Stimulated activated CD4-positive, alpha-beta T cell treated with anti-CD3 and anti-CD28 coated beads, Interleukin-1b, Interleukin-23, amount 100 ng/mL, for 1 hour (primary cell): Measurements from ENCODE around the gene ELMO1.
A peak's percentile ranks its signal among the peaks of the same experiment; 100 is the strongest.

Experiments used
- DNase-seq, 2 donors: peaks; one replicate each; pipeline ENCODE4 v3.0.0-alpha.2; 2020; ENCODE audit warnings: low read depth in 2 of 2

Gene ELMO1

DNA sequence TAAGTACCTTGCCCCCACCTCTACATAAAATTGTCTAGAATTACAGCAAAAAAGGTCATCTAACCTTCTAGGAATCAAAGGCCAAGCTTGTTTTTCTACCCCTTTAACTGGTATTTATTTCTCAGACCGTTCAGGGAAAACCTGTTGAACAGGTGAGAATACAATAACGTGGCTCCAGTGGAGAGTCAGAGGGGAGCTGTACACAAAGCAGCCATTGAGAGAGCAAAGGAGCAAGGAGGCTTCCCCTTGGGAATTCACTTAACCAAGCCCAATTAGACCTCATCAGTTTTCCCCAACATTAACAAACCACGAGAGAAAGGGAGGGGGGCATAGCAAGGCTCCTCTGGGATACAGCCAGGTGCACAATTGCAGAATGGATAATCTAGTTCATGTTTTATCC lies 101.9 kb downstream of the ELMO1 start:
- DNase-seq = no peak

DNA sequence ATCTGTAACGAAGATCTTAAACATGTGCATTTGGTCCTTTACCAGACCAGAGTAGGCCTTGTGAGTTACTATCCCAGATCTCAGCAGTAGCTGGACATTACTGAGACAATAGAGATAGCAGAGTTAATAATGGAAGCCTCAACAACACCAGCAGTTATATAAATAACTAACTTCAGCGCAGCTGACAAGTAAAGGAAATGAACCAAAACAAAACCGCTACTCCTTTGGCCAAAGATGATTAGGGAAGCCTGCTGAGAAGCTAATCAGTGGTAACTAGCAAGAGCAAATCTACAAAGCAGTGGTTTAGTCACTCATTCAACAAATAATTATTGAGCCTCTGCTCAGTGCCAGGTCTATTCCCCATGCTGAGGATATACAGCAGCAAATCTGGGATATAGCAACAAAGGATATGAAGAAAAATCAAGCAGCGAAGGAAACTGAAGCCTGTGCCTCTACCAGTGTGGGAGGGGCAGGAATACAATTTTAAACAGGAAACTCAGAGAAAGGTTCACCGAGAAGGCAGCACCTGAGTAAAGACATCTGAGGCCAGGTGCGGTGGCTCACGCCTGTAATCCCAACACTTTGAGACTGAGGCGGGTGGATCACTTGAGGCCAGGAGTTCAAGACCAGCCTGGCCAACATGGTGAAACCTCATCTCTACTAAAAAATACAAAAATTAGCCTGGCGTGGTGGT lies 103.6 kb downstream of the ELMO1 start:
- DNase-seq = no peak

DNA sequence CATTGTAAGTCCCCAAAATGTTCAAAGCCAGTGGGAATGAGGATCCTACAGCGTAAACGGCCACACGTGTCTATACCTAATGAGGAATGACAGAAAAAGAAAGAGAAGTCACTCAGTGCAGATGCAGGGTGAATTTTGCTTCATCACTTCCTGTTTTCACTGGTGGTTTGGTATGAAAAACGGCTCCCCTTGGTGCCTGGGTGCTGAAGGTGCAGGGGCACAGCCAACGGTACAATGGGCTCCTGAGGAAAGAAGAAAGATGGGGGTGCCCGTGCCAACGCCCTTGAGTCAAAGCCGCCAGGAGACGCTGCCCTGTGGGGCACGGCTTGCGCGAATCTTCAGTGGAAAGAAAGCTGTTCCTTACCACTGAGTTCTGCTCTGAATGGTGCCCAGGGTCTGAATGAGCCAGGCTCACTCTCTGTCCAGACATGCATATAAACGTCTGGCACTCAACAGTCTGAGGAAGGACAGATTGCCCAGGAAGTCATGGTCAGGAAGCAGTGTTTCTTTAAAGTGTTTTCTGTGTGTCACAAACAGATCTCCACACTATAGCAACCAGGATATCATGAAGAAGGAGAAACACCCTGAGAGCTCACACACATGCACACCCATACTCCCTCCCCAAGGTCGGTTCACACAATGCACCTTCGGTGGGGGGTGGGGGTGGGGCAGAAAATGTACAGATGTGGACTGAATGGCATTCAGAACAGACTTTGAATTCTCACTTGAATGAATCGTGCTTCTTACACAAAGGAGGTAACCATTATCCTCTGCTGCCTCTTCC lies 105.8 kb downstream of the ELMO1 start:
- peak; percentile 32 to 52 for DNase-seq

DNA sequence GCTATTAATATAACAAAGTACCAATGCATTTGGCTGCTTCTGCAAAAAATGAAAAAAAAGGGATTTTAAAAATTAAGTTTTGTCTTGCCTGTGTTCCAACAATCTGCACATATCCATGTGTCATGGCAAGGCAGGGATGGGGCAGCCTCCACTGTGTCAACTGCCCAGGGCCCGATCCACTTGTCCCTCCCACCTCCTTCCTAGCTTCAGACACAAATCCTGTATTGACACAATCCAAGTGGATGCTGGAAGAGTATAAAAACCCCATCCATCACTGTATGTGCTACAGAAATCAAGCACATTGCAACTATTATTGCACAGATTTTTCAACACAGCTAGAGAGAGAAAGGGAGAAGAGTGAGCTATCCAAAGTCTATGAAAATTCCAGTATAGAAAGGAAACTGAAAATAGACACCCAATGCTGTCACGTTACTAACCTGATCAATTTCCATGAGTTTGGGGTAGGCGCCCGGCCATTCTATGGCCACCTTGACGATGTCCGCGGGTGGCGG lies 106.4 kb downstream of the ELMO1 start:
- DNase-seq = no peak

DNA sequence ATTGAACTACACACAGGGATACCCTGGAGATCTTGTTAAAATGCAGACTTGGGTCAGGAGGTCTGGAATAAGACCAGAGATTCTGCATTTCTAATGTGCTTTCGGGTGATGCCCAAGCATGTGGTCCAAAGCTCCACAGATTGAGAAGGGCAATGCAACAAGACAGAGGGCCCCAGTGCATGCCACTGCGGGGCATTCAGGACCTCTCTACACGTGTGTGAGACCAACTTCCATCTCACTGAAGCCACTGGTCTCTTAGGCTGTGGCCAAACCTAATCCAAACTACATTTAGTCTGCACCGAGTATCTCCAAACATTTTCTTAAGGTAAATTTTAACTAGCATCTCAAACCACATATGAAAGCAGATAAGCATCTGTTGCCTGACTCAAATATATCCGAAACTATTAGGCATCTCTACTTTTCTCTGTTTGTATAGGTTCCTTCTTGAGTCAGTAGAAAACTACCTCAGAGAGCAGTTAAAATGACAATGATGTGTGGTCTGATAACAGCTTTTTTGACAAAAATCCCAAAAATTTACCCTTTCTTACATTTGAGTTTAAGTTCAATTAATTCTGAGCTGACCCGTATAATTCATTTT lies 107.5 kb downstream of the ELMO1 start:
- DNase-seq = no peak

DNA sequence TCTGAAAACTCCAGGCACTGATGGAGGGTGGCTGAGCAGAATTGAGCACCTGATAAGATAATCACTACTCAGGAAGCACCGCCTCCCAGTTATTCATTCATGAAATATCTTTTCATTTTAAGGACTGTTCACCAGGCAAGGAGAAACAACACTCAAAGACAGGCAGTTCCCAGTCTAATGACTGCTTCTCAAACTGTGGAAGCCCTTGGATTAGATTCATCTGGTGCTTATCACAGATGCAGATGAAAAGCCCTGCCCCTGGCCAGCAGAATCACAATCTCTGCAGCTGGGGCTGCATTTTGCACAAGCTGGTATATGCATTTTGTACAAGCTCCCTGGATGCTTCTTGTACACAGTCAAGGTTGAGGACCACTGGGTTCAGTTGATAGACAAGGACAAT lies 109.7 kb downstream of the ELMO1 start:
- no peak for DNase-seq

DNA sequence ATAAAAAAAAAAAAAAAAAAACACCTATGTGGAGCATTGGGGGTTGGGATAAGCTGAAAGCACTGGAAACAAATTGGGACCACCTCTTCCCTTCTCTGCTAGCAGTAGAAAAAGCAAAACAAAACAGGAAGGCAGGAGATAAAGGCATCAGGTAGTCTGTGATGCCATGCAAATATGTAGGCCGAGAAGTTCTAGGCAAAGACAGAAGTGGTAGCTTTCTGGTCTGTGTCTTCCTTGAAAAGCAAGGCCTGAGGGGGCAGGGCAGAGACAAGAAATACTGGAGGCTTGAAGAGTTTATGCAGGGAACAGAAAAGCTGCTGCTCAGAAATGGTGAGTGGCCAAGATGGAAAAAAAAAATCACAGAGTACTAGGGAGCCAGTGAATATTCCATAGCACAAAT lies 111.1 kb downstream of the ELMO1 start:
- no peak for DNase-seq

DNA sequence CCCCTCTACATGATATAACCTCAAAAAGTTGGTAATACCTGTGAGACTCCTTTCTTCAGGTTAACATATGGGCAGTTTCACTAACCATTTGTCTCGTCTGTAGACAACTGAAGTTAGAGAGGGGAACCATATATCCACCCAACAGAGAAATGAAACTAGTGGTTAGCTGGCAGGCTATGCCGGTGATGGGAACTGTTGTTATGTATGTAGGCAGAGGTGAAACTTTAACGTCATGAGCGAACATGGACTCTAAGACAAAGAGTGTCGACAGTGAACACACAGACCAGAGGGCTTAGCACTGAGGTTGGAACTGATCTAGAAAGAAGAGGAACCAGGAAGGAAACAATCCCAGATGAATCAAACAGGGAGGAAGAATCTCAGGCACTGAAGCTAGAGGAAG lies 112.4 kb downstream of the ELMO1 start:
- DNase-seq = no peak

DNA sequence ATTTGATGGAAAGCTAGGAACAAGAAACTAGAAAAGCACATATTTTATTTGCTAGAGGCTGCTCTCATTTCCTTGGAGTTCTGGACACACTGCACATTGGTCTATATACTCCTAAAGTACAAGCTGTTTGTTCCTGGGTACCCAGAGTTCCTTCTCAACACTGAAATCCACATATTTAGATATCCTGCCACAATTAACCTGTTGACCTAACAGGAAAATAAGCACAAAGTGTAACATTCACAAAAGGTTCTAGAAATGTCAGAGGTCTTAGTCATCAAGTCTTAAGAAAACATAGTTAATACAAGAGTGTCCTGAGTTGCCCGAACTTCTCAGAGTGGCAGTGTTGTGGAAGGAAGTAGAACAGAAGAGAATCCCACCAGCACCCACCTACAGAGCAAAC lies 115.6 kb downstream of the ELMO1 start:
- no peak for DNase-seq

DNA sequence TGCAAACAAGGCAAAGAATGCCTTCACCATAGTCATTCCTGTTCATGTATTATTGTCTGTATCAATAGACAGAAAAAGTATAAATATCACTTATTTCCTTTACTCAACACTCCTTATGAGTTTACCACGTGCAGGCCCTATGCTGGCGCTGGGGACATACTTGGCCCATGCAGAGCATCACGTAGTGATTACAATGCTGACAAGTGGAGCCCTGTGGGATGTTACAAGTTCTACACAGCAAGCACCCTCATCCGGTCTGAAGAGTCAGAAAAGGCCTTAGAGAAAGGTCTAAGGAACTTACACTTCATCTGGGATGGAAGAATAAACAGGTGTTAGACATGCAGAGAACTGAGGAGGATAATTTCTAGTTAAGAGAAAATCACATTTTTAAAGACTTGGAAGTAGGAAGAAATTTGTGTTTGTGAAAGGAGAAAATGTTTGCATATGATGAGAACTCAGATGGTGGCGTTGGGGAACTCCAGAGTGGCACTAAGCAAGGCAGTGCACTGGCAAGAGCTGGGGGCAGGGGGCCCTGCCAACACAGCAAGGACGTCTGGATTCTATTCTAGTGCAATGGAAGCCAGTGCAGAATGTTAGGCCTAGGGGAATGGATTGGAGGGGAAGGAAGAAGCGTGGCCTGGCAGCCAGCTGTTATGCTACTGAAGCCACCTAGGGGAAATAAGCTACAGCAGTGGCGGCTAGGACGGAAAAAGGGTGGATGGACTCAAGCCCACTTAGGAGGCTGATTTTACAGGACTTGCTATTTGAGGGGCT lies 116.2 kb downstream of the ELMO1 start:
- no peak for DNase-seq

DNA sequence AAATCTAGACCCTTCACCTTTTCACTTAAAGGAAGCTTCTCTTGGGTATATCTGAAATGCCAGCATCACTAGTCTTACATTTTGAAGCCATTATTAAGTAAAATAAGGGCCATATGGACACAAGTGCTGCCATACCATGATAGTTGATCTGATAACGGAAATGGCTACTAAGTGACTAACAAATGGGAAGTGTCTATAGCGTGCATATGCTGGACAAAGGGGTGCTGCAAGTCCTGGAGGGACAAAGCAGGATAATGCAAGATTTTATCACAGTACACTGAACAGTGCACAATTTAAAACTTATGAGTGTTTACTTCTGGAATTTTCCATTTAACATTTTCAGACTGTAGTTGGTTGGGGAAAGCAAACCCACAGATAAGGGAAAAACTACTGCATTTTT lies 117.9 kb downstream of the ELMO1 start:
- no peak for DNase-seq

DNA sequence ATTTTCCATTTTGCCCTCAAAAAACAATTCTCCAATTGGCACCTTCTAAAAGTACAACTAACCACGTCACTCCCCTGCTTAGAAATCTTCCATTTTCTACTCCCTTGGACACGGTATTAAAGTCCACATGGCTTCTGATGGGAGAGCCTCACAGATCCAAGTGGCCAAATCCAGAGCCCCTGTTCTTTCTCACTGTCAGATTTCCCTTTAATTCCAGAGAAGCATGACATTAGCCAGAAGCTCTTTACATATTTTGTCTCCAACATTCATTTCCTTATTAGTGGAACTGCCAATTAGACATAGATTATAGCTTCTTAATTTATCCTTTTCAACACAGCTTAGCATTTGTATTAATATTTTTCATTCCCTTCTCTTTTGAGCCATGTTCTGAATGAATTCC lies 118.7 kb downstream of the ELMO1 start:
- DNase-seq = no peak

DNA sequence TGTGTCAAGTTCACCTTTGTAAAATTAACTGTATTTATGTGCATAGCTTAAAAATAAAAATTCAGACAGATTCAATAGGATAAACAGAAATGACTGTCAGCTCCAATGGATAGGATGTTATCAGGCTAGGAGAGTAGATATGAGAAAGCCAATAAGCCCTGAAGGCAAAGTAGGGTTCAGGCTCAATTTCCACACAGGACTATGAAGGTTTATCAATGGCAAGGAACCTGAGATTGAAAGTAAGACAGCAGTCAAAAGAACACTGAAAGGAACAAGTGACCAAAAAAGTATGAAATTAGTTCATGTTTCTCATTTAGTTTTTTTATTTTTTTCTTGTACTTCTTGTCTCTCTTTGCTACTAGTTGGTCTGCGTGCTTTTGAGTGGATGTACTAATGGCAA lies 121.4 kb downstream of the ELMO1 start:
- no peak for DNase-seq

DNA sequence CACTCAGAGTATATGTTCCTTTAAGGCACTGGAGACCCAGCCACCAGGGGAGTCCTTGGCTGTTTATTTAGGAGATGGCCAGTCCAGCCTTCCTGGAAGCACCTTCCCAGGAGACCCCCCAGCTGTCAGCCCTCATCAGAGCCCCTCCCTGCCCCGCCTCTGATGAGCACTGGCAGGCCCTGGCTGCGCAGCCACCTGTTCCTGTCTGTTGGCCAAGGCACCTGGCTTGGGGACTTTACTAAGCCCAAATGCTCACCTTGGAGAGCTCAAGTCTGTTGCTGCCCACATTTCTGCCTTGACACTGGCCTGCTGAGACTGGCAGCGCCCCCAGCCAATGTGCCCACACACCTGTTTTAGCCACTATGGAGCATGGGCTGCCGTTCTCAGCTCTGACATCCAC lies 124.7 kb downstream of the ELMO1 start:
- DNase-seq = no peak

DNA sequence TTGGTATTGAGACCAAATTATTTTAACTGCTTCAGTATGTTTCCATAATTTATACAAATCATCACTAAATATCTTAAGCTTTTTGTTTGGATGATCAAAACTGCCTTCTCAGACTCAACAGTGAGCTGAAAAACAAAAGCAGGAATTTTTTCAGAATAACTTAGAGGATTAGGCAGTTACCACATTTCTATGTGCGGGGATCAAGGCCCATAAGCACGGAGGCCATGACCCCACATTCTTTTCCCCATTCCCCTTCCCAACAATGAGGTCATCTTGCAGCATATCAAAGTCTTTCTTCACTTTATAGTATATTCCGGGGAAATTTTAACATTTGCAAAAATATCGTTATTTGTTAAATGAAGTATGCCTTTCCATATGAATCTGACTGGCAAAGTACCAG lies 125.8 kb downstream of the ELMO1 start:
- no peak for DNase-seq

DNA sequence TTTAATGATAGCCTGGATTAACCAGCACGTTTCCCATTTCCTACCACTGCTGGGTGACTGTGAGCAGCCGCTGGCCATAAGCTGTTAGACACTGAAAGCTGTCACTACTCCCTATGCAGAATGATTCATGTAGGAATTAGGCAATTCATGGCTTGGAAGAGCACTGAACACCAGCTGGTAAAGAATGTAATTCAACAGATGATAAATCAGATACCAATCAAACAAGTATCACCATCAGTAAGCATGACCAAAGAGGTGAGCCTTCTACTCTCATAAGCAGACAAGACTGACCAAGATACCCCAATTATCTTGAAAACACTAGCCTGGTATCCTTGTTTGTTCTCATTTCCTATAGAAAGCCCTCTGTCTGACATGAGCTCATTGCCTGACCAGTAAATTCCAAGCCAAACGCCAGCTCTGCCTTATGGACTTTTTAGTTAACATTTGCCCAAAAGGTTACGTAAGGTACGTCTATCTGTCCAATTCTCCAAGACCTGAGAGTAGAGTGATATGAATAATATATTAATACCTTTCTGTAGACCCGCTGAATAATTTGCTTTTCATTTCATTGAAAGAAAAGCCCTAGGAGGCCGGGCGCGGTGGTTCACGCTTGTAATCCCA lies 127.7 kb downstream of the ELMO1 start:
- no peak for DNase-seq

DNA sequence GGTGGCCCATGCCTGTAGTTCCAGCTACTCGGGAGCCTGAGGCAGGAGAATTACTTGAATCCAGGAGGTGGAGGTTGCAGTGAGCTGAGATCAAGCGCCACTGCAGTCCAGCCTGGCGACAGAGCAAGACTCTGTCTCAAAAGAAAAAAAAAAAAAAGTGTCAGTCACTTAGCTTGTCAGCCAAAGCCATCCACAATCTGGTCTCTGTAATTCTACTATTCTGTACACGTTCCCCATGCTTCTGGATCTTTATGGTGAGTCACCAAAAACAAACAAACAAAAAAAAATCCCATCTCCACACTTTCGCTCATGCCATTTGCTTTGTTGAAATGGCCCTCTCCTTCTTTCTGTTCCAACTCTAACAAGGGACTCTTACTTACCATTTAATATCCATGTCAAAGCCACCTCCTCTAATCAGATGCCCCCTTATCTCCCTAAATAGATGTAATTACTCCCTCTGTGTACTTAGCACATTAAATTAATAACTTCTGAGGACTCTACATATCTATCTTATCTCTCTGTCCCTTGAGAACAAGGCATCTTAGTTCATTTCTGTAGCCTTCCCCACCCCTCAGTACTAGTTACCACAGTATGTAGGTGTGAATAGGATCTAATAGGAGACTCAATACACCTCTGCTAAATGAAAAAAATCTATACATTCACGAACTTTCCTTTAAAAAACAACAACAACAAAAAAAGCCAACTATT lies 128.4 kb downstream of the ELMO1 start:
- no peak for DNase-seq

DNA sequence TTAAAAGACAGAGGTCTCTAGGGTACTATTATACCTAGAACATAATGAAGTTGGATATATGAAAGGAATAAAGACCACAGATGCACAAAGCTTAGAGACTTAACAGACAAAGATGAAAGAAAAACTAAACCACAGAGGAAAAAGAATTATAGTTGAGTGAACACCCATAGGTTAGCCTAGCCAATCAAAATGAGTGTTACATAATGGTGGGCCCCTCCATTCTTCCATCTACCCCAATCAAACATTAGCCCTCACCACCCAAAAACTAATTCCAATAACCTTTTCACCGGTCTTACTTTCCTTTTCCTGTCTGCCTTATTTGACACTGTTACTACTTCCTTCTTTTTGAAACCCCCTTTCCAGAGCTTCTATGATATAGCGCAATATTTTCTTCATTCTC lies 130.1 kb downstream of the ELMO1 start:
- DNase-seq = no peak

DNA sequence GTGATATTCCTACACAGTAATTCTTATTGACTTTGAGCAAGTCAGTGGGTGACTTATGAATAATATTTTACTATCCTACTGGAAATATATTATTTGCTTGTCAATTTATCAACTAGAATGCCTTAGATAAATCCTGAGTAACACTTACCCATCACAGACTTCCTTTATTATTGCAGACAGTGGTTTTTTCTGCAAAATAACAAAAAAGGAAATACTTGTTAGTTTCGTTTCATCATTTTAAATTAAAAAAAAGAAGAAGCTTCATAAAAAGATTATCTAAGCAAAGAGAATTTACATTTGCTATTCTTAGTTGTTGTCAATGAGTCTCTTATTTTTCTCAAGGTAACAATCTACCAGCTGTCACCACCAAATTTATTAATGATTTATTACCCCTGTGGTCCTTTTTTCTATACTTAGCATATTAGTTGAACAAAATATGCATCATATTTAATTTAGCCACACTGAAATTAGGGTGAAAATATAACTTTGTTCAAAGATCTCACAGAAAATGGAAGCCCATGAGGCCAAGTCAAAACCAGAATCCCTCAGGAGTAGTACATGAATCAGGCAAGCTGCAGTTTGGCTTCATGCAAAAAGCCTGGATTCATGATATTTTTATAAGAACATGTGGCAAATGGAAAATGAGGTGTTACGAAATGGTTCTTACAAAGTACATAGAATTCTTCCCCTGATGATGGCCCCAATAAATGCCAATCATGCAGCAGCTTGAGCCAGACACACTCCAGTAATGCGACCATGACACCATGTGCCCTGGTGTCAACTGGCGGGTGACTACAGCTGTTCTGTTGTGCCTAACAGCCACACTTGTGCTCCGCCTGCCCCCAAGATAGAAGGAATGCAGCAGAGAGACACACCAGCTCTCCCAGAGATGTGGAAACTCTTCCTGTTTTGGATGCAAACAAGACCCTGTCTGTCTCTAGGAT lies 132.6 kb downstream of the ELMO1 start:
- no peak for DNase-seq

DNA sequence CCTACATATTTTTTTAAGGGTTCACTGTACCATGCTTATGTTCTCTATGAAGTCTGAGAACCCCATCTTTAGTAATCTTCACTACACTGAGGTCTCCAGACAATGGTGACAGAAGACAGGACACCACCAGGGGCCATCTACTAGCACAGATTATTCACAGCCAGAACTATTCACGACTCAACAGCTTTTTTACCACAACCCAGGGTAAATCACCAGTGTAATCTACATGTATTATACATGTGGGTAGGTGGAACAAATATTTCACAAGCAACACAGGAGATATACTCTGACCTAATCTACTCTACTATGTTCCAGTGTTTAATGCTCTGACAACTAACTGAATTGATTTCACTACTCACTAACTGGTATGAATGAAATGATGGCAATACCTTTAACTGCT lies 136.1 kb downstream of the ELMO1 start:
- no peak for DNase-seq
